Type B pancreatic cell (in vitro differentiated cells): Measurements from ENCODE around the gene N4BP2. TPM values are rescaled to one million over a fixed set of nuclear protein-coding genes. Genes with fewer than 3 reads are reported as not detected.

ENCODE experiments used
- DNase-seq: peaks from one replicate; pipeline ENCODE4 v3.0.0; 2021; ENCODE audit warnings: mixed read lengths; ENCODE audit not compliant: unreplicated experiment; ENCODE audit errors: extremely low spot score
- H3K27ac Mint-ChIP-seq: 2 replicates; pipeline ENCODE4 v1.8.0; 2021; ENCODE audit warnings: mild to moderate bottlenecking, mixed read lengths
- H3K27me3 Mint-ChIP-seq: 2 replicates; pipeline ENCODE4 v1.8.0; 2021; ENCODE audit warnings: mixed read lengths
- H3K36me3 Mint-ChIP-seq: 2 replicates; pipeline ENCODE4 v1.8.0; 2021; ENCODE audit warnings: mixed read lengths
- H3K4me1 Mint-ChIP-seq: one replicate; pipeline ENCODE4 v1.8.0; 2021; ENCODE audit warnings: mixed read lengths; ENCODE audit not compliant: unreplicated experiment
- H3K4me3 Mint-ChIP-seq: 2 replicates; pipeline ENCODE4 v1.8.0; 2021; ENCODE audit warnings: mild to moderate bottlenecking, mixed read lengths
- H3K9me3 Mint-ChIP-seq: 2 replicates; pipeline ENCODE4 v1.8.0; 2021; ENCODE audit warnings: mixed read lengths
- CTCF ChIP-seq: fragments of 200-600 bp; sonication (generic); conservative IDR thresholded peaks from 2 replicates; pipeline ENCODE4 v1.5.0; 2021; ENCODE audit warnings: antibody characterized with exemption, mild to moderate bottlenecking
- total RNA-seq: library from RNA; stranded (reverse); gene quantifications from 2 replicates; pipeline ENCODE4 v1.2.1, GENCODE V29; 2021; ENCODE audit warnings: low replicate concordance

N4BP2 gene
- total RNA-seq, 1 donor from 2014 or later, result 33.0 TPM

- TF ChIP-seq CTCF, result no peak
- Mint-ChIP-seq H3K4me3 (no peak overlapping the region), H3K36me3 (no peaks in the 10 kb centered on the region), H3K27me3 (no peaks in the 10 kb centered on the region), H3K4me1 (peaks cover 1% of the 10 kb centered on the region), H3K9me3 (no peaks in the 10 kb centered on the region), H3K27ac (no peak overlapping the region)
- DNase-seq, result no peak
Observed at GRCh38 chr4:40183615-40184411, 127.2 kb downstream of the N4BP2 start.

- H3K4me1 Mint-ChIP-seq, result peaks cover 9% of the 10 kb centered on the region
- H3K27ac Mint-ChIP-seq, result no peak overlapping the region
- no peak for DNase-seq
- H3K36me3 Mint-ChIP-seq, result no peaks in the 10 kb centered on the region
- no peaks in the 10 kb centered on the region for H3K27me3 Mint-ChIP-seq
- H3K9me3 Mint-ChIP-seq, result no peaks in the 10 kb centered on the region
- no peak for TF ChIP-seq CTCF
- H3K4me3 Mint-ChIP-seq, result no peak overlapping the region
Observed at GRCh38 chr4:40185830-40186664, 129.4 kb downstream of the N4BP2 start.

- H3K27ac Mint-ChIP-seq, result no peak overlapping the region
- peaks cover 15% of the 10 kb centered on the region for H3K4me1 Mint-ChIP-seq
- no peaks in the 10 kb centered on the region for H3K27me3 Mint-ChIP-seq
- H3K4me3 Mint-ChIP-seq, result no peak overlapping the region
- H3K36me3 Mint-ChIP-seq, result no peaks in the 10 kb centered on the region
- no peak for TF ChIP-seq CTCF
- no peaks in the 10 kb centered on the region for H3K9me3 Mint-ChIP-seq
- DNase-seq, result no peak
Observed at GRCh38 chr4:40186665-40187014, 130.0 kb downstream of the N4BP2 start.

- Mint-ChIP-seq H3K36me3 (no peaks in the 10 kb centered on the region), H3K4me1 (peaks cover 20% of the 10 kb centered on the region), H3K4me3 (no peak overlapping the region), H3K9me3 (no peaks in the 10 kb centered on the region), H3K27me3 (no peaks in the 10 kb centered on the region), H3K27ac (no peak overlapping the region)
- DNase-seq, result no peak
- TF ChIP-seq CTCF, result no peak
Observed at GRCh38 chr4:40187386-40187906, 130.8 kb downstream of the N4BP2 start.

GRCh38 chr4:40190019-40190418, 133.4 kb downstream of the N4BP2 start:
- no peak overlapping the region for H3K27ac Mint-ChIP-seq
- H3K4me3 Mint-ChIP-seq, result no peak overlapping the region
- H3K9me3 Mint-ChIP-seq, result no peaks in the 10 kb centered on the region
- H3K4me1 Mint-ChIP-seq, result peaks cover 37% of the 10 kb centered on the region
- DNase-seq, result no peak
- H3K36me3 Mint-ChIP-seq, result no peaks in the 10 kb centered on the region
- no peaks in the 10 kb centered on the region for H3K27me3 Mint-ChIP-seq
- TF ChIP-seq CTCF, result no peak
